Liver (tissue), 9 donors: Measurements from ENCODE around the gene ERICH6. TPM values are rescaled to one million over a fixed set of nuclear protein-coding genes. Genes with fewer than 3 reads are reported as not detected.

ENCODE experiments used
- DNase-seq: peaks from one replicate; pipeline ENCODE4 v3.0.0-alpha.2; 2017; ENCODE audit warnings: low spot score
- H3K27ac ChIP-seq, 2 donors: one replicate each; pipeline ENCODE4 v1.7.0; 2013; ENCODE audit warnings: inconsistent platforms in 2 of 2, low read length in 2 of 2, control low read depth in 1 of 2, low read depth in 1 of 2, mild to moderate bottlenecking in 1 of 2
- H3K27me3 ChIP-seq, 4 donors: one replicate each; pipeline versions ENCODE4 v1.6.1 to v1.7.0; 2013; ENCODE audit warnings: low read length in 3 of 4, inconsistent platforms in 1 of 4, mild to moderate bottlenecking in 1 of 4, moderate library complexity in 1 of 4; ENCODE audit not compliant: control insufficient read depth in 4 of 4, insufficient read depth in 4 of 4
- H3K36me3 ChIP-seq, 4 donors: one replicate each; pipeline versions ENCODE4 v1.6.1 to v1.7.0; 2013; ENCODE audit warnings: low read length in 3 of 4, mild to moderate bottlenecking in 3 of 4, low read depth in 1 of 4, moderate library complexity in 1 of 4; ENCODE audit not compliant: control insufficient read depth in 4 of 4, insufficient read depth in 3 of 4
- H3K4me1 ChIP-seq, 4 donors: one replicate each; pipeline versions ENCODE4 v1.6.1 to v1.7.0; 2013; ENCODE audit warnings: low read length in 3 of 4, mild to moderate bottlenecking in 3 of 4, moderate library complexity in 1 of 4; ENCODE audit not compliant: control insufficient read depth in 4 of 4, insufficient read depth in 4 of 4
- H3K4me3 ChIP-seq, 3 donors: one replicate each; pipeline versions ENCODE4 v1.6.1 to v1.7.0; 2013; ENCODE audit warnings: low read length in 3 of 3, control low read depth in 1 of 3, low read depth in 1 of 3, mild to moderate bottlenecking in 1 of 3
- H3K9ac ChIP-seq, 2 donors: one replicate each; pipeline ENCODE4 v1.7.0; 2013; ENCODE audit warnings: low read length in 2 of 2, mild to moderate bottlenecking in 2 of 2, moderate library complexity in 2 of 2, control low read depth in 1 of 2, low read depth in 1 of 2
- H3K9me3 ChIP-seq, 4 donors: one replicate each; pipeline versions ENCODE4 v1.6.1 to v1.7.0; 2013; ENCODE audit warnings: low read length in 3 of 4; ENCODE audit not compliant: control insufficient read depth in 4 of 4
- ATF3 ChIP-seq: IDR thresholded peaks from 2 replicates; pipeline ENCODE4 v1.6.1; 2016; ENCODE audit warnings: antibody characterized with exemption
- CTCF ChIP-seq: fragments of 150-350 bp; IDR thresholded peaks from 2 replicates; pipeline ENCODE4 v1.5.1; 2017; ENCODE audit warnings: improper control_type of control experiment, low read depth, low read length; ENCODE audit not compliant: missing input control
- EGR1 ChIP-seq, 2 donors: IDR thresholded peaks; 2 replicates each; pipeline ENCODE4 v1.6.1; 2016 to 2018; ENCODE audit warnings: antibody characterized with exemption in 2 of 2, low read depth in 2 of 2
- FOXA2 ChIP-seq: IDR thresholded peaks from 2 replicates; pipeline ENCODE4 v1.6.1; 2016; ENCODE audit warnings: antibody characterized with exemption
- GABPA ChIP-seq, 2 donors: IDR thresholded peaks in 1 of 2; conservative IDR thresholded peaks in 1 of 2; 2 replicates each; pipeline ENCODE4 v1.6.1; 2016; ENCODE audit warnings: antibody characterized with exemption in 2 of 2, mild to moderate bottlenecking in 1 of 2, moderate library complexity in 1 of 2
- RAD21 ChIP-seq, 2 donors: IDR thresholded peaks; 2 replicates each; pipeline ENCODE4 v1.6.1; 2016; ENCODE audit warnings: antibody characterized with exemption in 2 of 2, mild to moderate bottlenecking in 2 of 2
- REST ChIP-seq: IDR thresholded peaks from 2 replicates; pipeline ENCODE4 v1.6.1; 2016; ENCODE audit warnings: antibody characterized with exemption, mild to moderate bottlenecking
- YY1 ChIP-seq: IDR thresholded peaks from 2 replicates; pipeline ENCODE4 v1.6.1; 2016; ENCODE audit warnings: antibody characterized with exemption, mild to moderate bottlenecking
- ZBTB33 ChIP-seq: IDR thresholded peaks from 2 replicates; pipeline ENCODE4 v1.6.1; 2016; ENCODE audit warnings: antibody characterized with exemption
- WGBS: extraction: QIAGEN DNeasy Blood & Tissue Kit; methylation state at CpG from one replicate; pipeline ENCODE4 v1.1.7; 2013; 5-methylcytosine and 5-hydroxymethylcytosine counted together
- polyA plus RNA-seq, 2 donors: library from polyadenylated mRNA; stranded (reverse) in 1 of 2; unstranded in 1 of 2; fragments of 200-250 nt in 1 of 2; fragments of >200 nt in 1 of 2; fragmentation: Nextera tagmentation in 1 of 2; extraction: Ambion mirVana in 1 of 2; gene quantifications; one replicate each; pipeline versions ENCODE4 v1.2.1 to v1.2.3, GENCODE V29; 2013 to 2015
- total RNA-seq, 2 donors: library from RNA; depleted of rRNA; stranded (reverse); fragments of >200 nt; gene quantifications; one replicate each; pipeline ENCODE4 v1.2.3, GENCODE V29; 2014
- donor health status: healthy.
- donor health status: healthy.
- donor health status: healthy.
- donor health status: healthy.
- donor health status: healthy.

Gene ERICH6
- total and polyA plus RNA-seq, 4 donors: under 0.01 TPM; not detected in 3

GRCh38 chr3:150733373-150733935 lies 29.7 kb upstream of the ERICH6 start:
- no peak overlapping the region for H3K27ac ChIP-seq
- 48% methylated on average over 8 of the region's 8 CpGs for WGBS
- no peaks in the 10 kb centered on the region for H3K36me3 ChIP-seq
- peaks cover 13 to 65% (median 56%) of the 10 kb centered on the region in 4 donors for H3K4me1 ChIP-seq
- peak; percentile 84 for DNase-seq
- H3K9ac ChIP-seq: no peak overlapping the region
- no peaks in the 10 kb centered on the region for H3K9me3 ChIP-seq
- H3K4me3 ChIP-seq: no peak overlapping the region
- H3K27me3 ChIP-seq: no peaks in the 10 kb centered on the region
- TF ChIP-seq REST: no peak

GRCh38 chr3:150729682-150730360 lies 26.1 kb upstream of the ERICH6 start:
- H3K9me3 ChIP-seq: no peaks in the 10 kb centered on the region
- H3K4me1 ChIP-seq: peaks cover 5 to 39% (median 27%) of the 10 kb centered on the region in 4 donors
- H3K27me3 ChIP-seq: no peaks in the 10 kb centered on the region
- no peaks in the 10 kb centered on the region for H3K36me3 ChIP-seq
- peak; percentile 75 for DNase-seq
- TF ChIP-seq YY1 (no peak), ATF3 (no peak), EGR1 (IDR thresholded peaks at IDR 0.05; ENCODE audit: low read depth in 2 of 2) (no peak), RAD21 (IDR thresholded peaks at IDR 0.05) (no peak), ZBTB33 (no peak), GABPA (IDR thresholded peaks at IDR 0.05 in 1 of 2, conservative IDR thresholded peaks at IDR 0.05 in 1 of 2) (no peak), FOXA2 (no peak), CTCF (no peak)
- H3K4me3 ChIP-seq: no peak overlapping the region
- no peak overlapping the region for H3K27ac ChIP-seq
- no peak overlapping the region for H3K9ac ChIP-seq
- 90% methylated on average over 9 of the region's 9 CpGs for WGBS
